HG02588 (cell line): ENCODE data around the gene FIGN.

Experiments used
- ATAC-seq: cut with Tn5 transposase; IDR thresholded peaks from one replicate; pipeline ENCODE4 v1.9.1; 2021; ENCODE audit warnings: mild to moderate bottlenecking, moderate library complexity; ENCODE audit not compliant: unreplicated experiment

FIGN gene

GRCh38 chr2:163735685-163736432 lies at the start of gene FIGN:
Gene FIGN (minus strand): TSS chr2:163736008. CDS start chr2:163734927, 1,081 bp downstream.
- ATAC-seq: no peak

- no peak for ATAC-seq
Observed at GRCh38 chr2:163785162-163785561, 49.4 kb upstream of the FIGN start.

GRCh38 chr2:163779970-163780597 lies 44.3 kb upstream of the FIGN start:
- ATAC-seq: no peak

GRCh38 chr2:163778045-163778781 lies 42.4 kb upstream of the FIGN start:
- no peak for ATAC-seq

- ATAC-seq: no peak
Observed at GRCh38 chr2:163775304-163775703, 39.5 kb upstream of the FIGN start.

GRCh38 chr2:163774862-163775261 lies 39.1 kb upstream of the FIGN start:
- no peak for ATAC-seq

- ATAC-seq: no peak
Observed at GRCh38 chr2:163773276-163773675, 37.5 kb upstream of the FIGN start.

- ATAC-seq: no peak
Observed at GRCh38 chr2:163771596-163771995, 35.8 kb upstream of the FIGN start.

- ATAC-seq: no peak
Observed at GRCh38 chr2:163768881-163769695, 33.3 kb upstream of the FIGN start.

GRCh38 chr2:163767097-163767496 lies 31.3 kb upstream of the FIGN start:
- no peak for ATAC-seq

- ATAC-seq: no peak
Observed at GRCh38 chr2:163764566-163764965, 28.8 kb upstream of the FIGN start.

GRCh38 chr2:163759013-163759412 lies 23.2 kb upstream of the FIGN start:
- no peak for ATAC-seq

GRCh38 chr2:163757814-163758213 lies 22.0 kb upstream of the FIGN start:
- no peak for ATAC-seq

- ATAC-seq: no peak
Observed at GRCh38 chr2:163756588-163756987, 20.8 kb upstream of the FIGN start.

- ATAC-seq: no peak
Observed at GRCh38 chr2:163755366-163755765, 19.6 kb upstream of the FIGN start.

GRCh38 chr2:163753726-163754125 lies 17.9 kb upstream of the FIGN start:
- ATAC-seq: no peak

- no peak for ATAC-seq
Observed at GRCh38 chr2:163752267-163752666, 16.5 kb upstream of the FIGN start.

- ATAC-seq: no peak
Observed at GRCh38 chr2:163751696-163752095, 15.9 kb upstream of the FIGN start.

- no peak for ATAC-seq
Observed at GRCh38 chr2:163748420-163748819, 12.6 kb upstream of the FIGN start.

GRCh38 chr2:163741435-163741834 lies 5.6 kb upstream of the FIGN start:
- no peak for ATAC-seq

GRCh38 chr2:163737563-163737962 lies 1.8 kb upstream of the FIGN start:
- ATAC-seq: no peak
